Neural cell (in vitro differentiated cells): ENCODE results near the gene NCKAP5. TPM values are rescaled to one million over a fixed set of nuclear protein-coding genes. Genes with fewer than 3 reads are reported as not detected.

Experiments
- H2AFZ ChIP-seq: fragments of 200-600, 300-800 bp; sonication (generic), shearing (Covaris generic); 2 replicates; pipeline ENCODE4 v1.6.0; 2014; ENCODE audit warnings: low read depth, mild to moderate bottlenecking, antibody characterized with exemption, low read length, moderate library complexity
- H3F3A ChIP-seq: fragments of 200-600 bp; shearing (Covaris generic); 2 replicates; pipeline ENCODE4 v1.6.1; 2016; ENCODE audit warnings: mild to moderate bottlenecking, moderate library complexity, mixed read lengths, antibody characterized with exemption, low read length; ENCODE audit not compliant: insufficient read depth, poor library complexity, severe bottlenecking
- H3K27ac ChIP-seq: fragments of 200-600, 300-800 bp; sonication (generic), shearing (Covaris generic); 2 replicates; pipeline ENCODE4 v1.5.1; 2014; ENCODE audit warnings: mild to moderate bottlenecking, low read length, moderate library complexity
- H3K27me3 ChIP-seq: fragments of 300-800, 200-600 bp; sonication (generic), shearing (Covaris generic); 2 replicates; pipeline ENCODE4 v1.6.0; 2014; ENCODE audit warnings: mild to moderate bottlenecking, low read depth, low read length, moderate library complexity; ENCODE audit not compliant: insufficient read depth
- H3K36me3 ChIP-seq: fragments of 300-800, 200-600 bp; sonication (generic), shearing (Covaris generic); 2 replicates; pipeline ENCODE4 v1.5.1; 2014; ENCODE audit warnings: mild to moderate bottlenecking, antibody characterized with exemption, low read length, moderate library complexity; ENCODE audit not compliant: insufficient read depth
- H3K4me2 ChIP-seq: fragments of 300-800, 200-600 bp; sonication (generic), shearing (Covaris generic); 2 replicates; pipeline ENCODE4 v1.6.0; 2014; ENCODE audit warnings: mild to moderate bottlenecking, low read length
- H3K4me3 ChIP-seq: fragments of 300-800, 200-600 bp; sonication (generic), shearing (Covaris generic); 2 replicates; pipeline ENCODE4 v1.5.1; 2014; ENCODE audit warnings: mild to moderate bottlenecking, low read length, moderate library complexity
- H3K79me2 ChIP-seq: fragments of 200-600 bp; shearing (Covaris generic); replicated peaks from 2 replicates; pipeline ENCODE4 v1.6.0; 2014; ENCODE audit warnings: mild to moderate bottlenecking, low read length, moderate library complexity; ENCODE audit not compliant: insufficient read depth
- H3K9ac ChIP-seq: fragments of 300-800, 200-600 bp; sonication (generic), shearing (Covaris generic); 2 replicates; pipeline ENCODE4 v1.6.1; 2016; ENCODE audit warnings: mild to moderate bottlenecking, low read length, mixed read lengths
- H3K9me2 ChIP-seq: fragments of 200-600 bp; shearing (Covaris generic); 2 replicates; pipeline ENCODE4 v1.6.1; 2016; ENCODE audit warnings: mild to moderate bottlenecking, low read length, mixed read lengths; ENCODE audit not compliant: insufficient read depth
- H3K9me3 ChIP-seq: fragments of 200-600, 300-800 bp; sonication (generic), shearing (Covaris generic); 2 replicates; pipeline ENCODE4 v1.6.1; 2016; ENCODE audit warnings: mild to moderate bottlenecking, mixed run types, low read length, moderate library complexity, mixed read lengths
- H4K20me1 ChIP-seq: fragments of 200-600 bp; shearing (Covaris generic); 2 replicates; pipeline ENCODE4 v1.6.1; 2016; ENCODE audit warnings: mild to moderate bottlenecking, mixed run types; ENCODE audit not compliant: insufficient read depth
- CTCF ChIP-seq: fragments of 450-650 bp; IDR thresholded peaks from 2 replicates; pipeline ENCODE4 v1.5.1; 2014; ENCODE audit warnings: antibody characterized with exemption, mild to moderate bottlenecking, moderate library complexity; ENCODE audit not compliant: poor library complexity, severe bottlenecking
- EP300 ChIP-seq: fragments of 450-650 bp; conservative IDR thresholded peaks from 2 replicates; pipeline ENCODE4 v1.6.1; 2014; ENCODE audit warnings: antibody characterized with exemption, mild to moderate bottlenecking, moderate library complexity; ENCODE audit not compliant: poor library complexity, severe bottlenecking
- EZH2 ChIP-seq: fragments of 200-600, 300-800 bp; shearing (Covaris generic), sonication (generic); IDR thresholded peaks from 2 replicates; pipeline ENCODE4 v1.6.1; 2014; ENCODE audit warnings: antibody characterized with exemption, low read length, borderline replicate concordance, mild to moderate bottlenecking; ENCODE audit not compliant: insufficient read depth, poor library complexity, severe bottlenecking
- MXI1 ChIP-seq: fragments of 450-650 bp; conservative IDR thresholded peaks from 2 replicates; pipeline ENCODE4 v1.6.1; 2014; ENCODE audit warnings: antibody characterized with exemption, mild to moderate bottlenecking; ENCODE audit not compliant: poor library complexity, severe bottlenecking
- POLR2AphosphoS5 ChIP-seq: IDR thresholded peaks from 2 replicates; pipeline ENCODE4 v1.6.1; 2012
- RAD21 ChIP-seq: fragments of 450-650 bp; conservative IDR thresholded peaks from 2 replicates; pipeline ENCODE4 v1.6.1; 2014; ENCODE audit warnings: antibody characterized with exemption, mild to moderate bottlenecking, moderate library complexity
- REST ChIP-seq: IDR thresholded peaks from 2 replicates; pipeline ENCODE4 v1.6.1; 2012; ENCODE audit warnings: borderline replicate concordance
- SMC3 ChIP-seq: fragments of 450-650 bp; conservative IDR thresholded peaks from 2 replicates; pipeline ENCODE4 v1.6.1; 2014; ENCODE audit warnings: antibody characterized with exemption, mild to moderate bottlenecking, moderate library complexity; ENCODE audit not compliant: poor library complexity
- TAF1 ChIP-seq: IDR thresholded peaks from 2 replicates; pipeline ENCODE4 v1.6.1; 2012; ENCODE audit warnings: low read depth
- polyA plus RNA-seq: library from polyadenylated mRNA; depleted of rRNA; stranded (reverse); fragments of >200 nt; gene quantifications from 2 replicates; pipeline ENCODE4 v1.2.3, GENCODE V29; 2014

NCKAP5 gene
- polyA plus RNA-seq, 1 donor from 2014 or later: 2.4 TPM

GRCh38 chr2:133456156-133456555 lies 112.1 kb downstream of the NCKAP5 start:
- no peaks in the 10 kb centered on the region for H3K36me3 ChIP-seq
- H3K79me2 ChIP-seq: no peaks in the 10 kb centered on the region
- H3K27me3 ChIP-seq: no peaks in the 10 kb centered on the region
- no peak overlapping the region for H2AFZ ChIP-seq
- H3K9ac ChIP-seq: no peak overlapping the region
- H3F3A ChIP-seq: no peaks in the 10 kb centered on the region
- no peak overlapping the region for H3K4me3 ChIP-seq
- no peak overlapping the region for H3K4me2 ChIP-seq
- no peaks in the 10 kb centered on the region for H4K20me1 ChIP-seq
- no peaks in the 10 kb centered on the region for H3K9me2 ChIP-seq
- H3K9me3 ChIP-seq: no peaks in the 10 kb centered on the region
- no peak for TF ChIP-seq EZH2
- TF ChIP-seq CTCF: no peak
- TF ChIP-seq RAD21: no peak
- TF ChIP-seq POLR2AphosphoS5: no peak
- TF ChIP-seq TAF1: no peak
- TF ChIP-seq SMC3: no peak
- no peak overlapping the region for H3K27ac ChIP-seq

GRCh38 chr2:133453032-133453431 lies 115.2 kb downstream of the NCKAP5 start:
- no peak overlapping the region for H3K4me3 ChIP-seq
- no peaks in the 10 kb centered on the region for H3F3A ChIP-seq
- no peak overlapping the region for H2AFZ ChIP-seq
- no peak overlapping the region for H3K27ac ChIP-seq
- no peaks in the 10 kb centered on the region for H4K20me1 ChIP-seq
- H3K9ac ChIP-seq: no peak overlapping the region
- H3K4me2 ChIP-seq: no peak overlapping the region
- H3K79me2 ChIP-seq: no peaks in the 10 kb centered on the region
- no peaks in the 10 kb centered on the region for H3K27me3 ChIP-seq
- no peaks in the 10 kb centered on the region for H3K36me3 ChIP-seq
- no peaks in the 10 kb centered on the region for H3K9me3 ChIP-seq
- no peaks in the 10 kb centered on the region for H3K9me2 ChIP-seq
- TF ChIP-seq EP300 (no peak), TAF1 (no peak), MXI1 (no peak), REST (no peak), SMC3 (no peak), CTCF (no peak), RAD21 (no peak), EZH2 (no peak)
